ENCODE data around the gene MED15.

The MED15 gene

DNA sequence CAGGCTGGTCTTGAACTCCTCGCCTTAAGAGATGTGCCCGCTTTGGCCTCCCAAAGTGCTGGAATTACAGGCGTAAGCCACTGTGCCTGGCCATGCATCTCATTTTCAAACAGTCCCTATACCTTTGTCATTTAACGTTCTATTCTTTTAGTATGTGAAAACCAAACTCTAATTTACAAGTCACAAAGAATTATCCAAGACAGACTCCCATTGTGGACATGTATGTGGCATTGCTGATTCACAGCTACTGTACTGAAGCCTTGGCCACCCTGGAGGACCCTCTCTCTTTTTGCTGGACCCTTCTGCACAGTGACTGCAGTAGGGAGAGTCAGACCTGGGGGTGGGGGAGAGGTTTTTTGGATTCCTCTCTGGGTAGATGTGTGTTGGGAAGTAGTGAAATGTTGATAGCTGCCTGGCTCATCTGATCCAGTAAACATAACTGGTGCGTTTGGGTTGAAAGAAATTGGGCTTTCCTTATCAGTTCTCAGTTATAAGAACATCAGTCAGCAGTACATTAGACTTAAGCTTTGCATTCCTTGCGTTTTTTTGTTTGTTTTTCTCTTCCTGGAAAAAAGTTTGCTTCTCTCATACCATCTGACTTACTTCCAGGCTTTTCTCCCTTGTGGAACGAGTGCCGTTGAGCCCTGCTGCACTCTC is 65.9 kb downstream of the MED15 start:
- DNase-seq: no peak

DNA sequence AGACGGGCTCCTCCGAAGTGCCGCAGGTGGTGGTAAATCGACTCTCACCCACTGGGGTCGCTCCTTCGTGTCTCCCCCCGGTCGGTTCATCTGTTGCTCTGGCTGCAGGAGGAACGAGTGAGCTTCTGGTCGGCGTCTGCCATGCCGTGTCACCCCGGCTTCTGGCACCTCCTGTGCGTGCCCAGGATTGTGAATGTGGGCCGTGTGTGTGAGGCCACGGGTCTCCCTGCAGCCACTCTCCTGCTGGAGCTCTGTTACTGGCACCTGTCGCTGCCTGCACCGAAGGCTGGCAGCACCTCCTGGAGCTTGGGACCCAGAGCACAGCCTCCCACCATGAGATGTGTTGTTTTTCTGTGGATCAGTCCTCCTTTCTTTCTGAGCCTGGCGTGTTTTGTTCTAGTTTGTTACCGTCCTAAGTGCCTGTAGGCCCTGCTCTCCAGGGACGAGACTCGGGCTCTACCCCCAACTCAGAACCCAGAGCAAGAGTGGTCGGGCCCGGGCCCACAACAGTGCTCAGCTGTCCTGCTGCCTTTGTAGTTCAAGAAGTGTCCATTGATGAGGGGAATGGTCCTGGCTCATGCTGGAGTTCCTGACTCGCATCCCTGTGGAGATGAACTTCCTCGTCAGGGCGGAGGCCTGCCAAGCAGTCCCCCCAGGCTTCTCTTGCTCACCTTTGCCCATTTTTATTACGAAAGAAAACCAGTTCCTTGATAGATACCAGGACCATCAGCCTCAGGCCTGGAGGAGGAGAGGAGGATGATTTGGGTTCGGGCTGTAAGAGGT is 66.6 kb downstream of the MED15 start:
- no peak for DNase-seq

DNA sequence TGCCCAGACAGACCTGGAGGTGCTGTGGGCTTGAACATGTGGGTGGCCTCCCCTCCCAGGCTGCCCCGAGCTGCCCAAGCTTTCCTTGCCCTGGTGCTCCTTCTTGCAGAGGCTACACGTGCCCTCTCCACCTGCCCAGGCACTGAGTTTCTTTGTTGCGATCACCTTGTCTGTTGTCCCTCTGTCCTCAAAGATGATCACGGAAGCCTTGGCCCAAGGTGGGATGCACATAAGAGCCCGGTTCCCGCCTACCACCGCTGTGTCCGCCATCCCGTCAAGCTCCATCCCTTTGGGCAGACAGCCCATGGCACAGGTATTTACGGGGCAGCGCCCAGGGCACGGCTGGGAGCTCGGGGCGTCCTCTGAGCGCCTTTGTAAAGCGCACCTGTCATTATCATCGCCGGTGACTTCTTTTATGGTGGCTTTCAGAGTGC is 67.5 kb downstream of the MED15 start:
- no peak for DNase-seq

DNA sequence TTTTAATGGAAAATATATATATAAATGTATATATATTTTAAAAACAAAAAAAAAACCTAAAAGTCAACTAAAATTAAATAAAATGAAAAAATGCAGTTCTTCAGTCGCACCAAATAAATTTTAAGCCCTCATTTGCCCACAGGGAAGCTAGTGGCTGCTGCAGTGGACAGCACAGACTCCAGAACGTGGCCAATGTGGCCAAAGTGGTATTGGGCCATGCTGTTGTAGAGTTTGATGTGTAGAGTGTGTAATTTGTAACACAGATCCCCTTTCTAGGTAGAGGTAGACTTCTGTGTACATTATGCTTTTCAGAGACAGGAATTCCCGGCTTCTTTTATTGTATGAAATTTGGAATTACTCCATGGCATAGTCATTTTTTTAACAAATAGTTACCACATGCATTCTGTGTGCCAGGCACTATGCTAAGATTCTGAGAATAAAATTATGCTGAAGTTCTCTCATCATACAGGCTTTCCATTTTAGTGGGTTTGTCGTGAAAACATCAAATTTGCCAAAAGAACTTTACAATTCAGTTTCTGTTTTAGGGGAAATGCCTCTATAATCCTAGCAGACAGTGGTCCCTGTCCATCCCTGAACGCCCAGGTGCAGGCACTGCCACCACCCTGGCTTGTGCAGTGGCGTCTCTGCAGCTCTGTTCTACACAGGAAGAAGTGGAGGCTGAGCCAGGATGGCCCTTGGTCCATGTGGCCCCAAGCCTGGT is 68.5 kb downstream of the MED15 start:
- DNase-seq: no peak

DNA sequence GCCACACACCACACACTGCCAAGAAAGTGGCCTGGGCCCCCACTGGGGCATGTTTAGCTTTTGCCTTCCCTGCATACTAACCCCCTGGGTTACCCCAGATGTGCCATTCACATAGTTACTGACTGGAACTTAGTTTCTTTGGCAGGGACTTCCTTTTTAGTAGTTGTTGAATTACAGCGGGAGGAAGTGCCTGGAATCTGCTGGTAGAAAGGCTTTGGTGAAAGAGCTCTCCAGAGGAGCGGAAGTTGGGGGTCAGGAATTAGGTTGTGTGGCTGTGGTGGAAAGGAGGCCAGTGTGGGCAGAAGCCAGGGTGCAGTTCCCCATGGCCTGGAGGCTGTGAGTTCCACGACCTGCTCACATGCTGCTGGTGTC is 69.0 kb downstream of the MED15 start:
- no peak for DNase-seq

DNA sequence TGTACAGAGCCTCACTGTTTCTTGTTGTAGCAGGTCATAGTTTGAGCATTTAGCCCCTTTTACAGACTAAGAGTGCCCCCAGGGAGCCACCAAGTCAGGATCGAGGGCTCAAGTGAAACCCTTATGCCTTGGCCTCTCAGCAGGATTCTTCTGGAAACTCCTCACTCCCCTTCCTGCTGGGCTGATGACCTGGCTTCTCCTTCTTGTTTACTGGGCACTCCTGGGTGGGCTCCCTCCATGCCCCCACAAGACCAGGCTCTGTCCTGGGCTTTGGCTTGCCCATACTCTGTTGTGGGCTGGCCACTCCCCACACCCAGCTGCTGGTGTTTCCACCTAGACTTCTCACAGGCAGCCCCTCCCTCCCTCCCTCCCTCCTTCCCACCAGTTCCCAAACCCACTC is 69.6 kb downstream of the MED15 start:
- DNase-seq: no peak

DNA sequence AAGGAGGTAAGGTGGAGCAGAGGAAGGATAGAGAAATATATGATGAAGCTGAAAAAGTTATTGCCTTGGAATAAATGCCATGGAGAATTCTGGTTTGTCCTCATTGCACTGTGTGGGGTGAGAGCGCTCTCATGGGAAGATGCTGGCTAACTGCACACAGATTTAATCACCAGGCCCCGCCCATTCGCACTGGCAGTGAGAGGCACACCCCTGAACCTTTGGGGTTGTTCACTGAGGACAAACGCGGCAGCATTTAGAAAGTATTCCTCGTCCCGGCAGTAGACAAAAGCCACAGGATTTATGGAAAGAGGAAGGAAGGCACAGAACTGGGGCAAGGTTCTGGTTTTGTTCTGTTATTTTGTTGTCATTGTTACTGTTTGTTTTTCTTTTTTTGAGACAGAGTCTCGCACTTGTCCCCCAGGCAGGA is 70.2 kb downstream of the MED15 start:
- DNase-seq: no peak

DNA sequence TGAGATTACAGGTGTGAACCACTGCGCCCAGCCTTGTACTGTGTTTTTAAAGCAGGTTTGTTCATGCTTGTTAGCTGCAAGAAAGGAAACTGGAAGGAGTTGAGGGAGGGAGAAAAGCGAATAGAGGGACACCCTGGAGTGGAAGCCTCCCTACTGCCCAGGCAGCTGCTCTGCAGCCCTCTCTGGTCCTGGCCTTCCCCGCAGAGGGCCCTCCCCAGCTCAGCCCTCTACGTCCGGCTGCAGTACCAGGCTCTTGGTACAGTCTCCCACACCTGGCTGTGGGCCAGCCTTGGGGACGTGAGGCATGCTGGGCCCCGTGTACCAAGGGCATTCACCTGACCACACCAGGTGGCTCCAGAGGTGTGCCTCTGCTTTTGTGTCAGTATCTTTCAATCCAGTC is 70.8 kb downstream of the MED15 start:
- DNase-seq: no peak

DNA sequence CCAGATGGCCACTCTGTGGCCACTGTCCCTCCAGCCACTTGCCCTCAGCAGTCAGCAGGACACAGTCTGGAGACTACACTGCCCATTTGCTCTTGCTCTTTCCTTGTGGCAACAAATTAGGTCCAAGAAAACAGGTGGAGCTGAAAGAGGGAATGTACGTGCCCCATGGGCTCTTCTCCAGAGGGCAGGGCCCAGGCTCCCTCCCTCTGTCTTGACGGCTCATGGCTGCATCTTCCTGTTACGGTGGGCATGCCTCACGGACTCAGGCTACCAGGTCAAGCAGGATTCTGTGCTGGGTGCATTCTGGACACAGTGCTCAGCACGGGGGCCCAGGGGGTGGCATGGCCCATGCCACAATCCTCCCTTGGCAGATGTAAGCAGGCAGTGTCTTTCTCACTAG is 71.3 kb downstream of the MED15 start:
- no peak for DNase-seq

DNA sequence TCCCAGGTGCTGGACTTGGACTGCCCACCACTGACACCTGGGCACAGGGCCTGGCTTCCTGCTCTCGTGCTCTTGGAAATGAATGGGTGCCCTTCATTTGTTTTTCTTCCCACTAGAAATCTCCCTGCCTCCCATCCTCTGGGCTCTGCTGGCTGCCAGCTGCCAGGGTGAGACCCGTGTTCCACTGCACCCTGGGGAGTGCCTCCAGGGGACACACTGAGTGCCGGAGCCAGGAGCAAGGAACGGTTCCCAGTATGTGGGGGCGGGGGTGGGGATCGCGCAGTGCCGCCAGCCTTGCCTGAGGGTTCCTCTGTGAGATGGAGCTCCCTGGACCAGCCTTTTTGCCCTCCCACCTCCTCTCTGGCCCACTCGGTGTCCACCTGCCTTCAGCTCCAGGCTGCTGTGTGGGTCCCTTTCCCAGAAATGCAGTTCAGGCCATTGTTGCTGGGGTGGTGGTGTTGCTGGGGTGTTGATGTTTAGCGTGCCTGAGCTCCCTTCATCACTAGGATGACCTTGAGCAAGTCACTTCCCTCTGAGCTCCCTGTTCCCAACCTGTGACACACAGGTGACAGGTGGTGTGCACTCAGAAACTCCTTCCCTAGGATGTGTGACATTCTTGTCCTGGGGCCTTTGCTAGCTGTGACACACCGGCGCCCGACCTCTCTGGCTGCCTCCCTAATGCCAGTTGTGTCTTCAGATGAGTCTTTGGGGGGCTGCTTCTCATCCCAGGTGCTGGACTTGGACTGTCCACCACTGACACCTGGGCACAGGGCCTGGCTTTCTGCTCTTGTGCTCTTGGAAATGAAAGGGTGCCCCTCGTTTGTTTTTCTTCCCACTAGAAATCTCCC is 72.1 kb downstream of the MED15 start:
- no peak for DNase-seq

DNA sequence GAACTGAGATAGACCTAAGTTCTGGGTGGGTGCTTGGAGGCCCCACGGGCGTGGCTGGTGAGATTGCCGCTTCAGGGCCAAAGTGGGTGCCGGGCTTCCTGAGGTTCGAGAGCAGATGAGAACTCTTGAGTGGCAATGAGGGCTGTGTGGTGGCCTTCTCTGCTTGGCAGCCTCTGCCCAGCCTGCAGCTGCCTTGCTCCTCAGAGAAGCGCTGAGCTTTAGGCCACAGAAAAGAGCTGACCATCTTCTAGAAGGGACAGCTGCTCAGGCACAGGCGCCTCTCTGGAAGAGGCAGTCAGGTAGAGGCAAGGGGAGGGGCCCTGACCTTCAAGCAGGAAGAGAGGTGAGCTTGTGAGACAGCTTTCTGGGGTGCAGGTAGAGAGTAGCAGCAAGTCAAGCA is 72.8 kb downstream of the MED15 start:
- DNase-seq: no peak

DNA sequence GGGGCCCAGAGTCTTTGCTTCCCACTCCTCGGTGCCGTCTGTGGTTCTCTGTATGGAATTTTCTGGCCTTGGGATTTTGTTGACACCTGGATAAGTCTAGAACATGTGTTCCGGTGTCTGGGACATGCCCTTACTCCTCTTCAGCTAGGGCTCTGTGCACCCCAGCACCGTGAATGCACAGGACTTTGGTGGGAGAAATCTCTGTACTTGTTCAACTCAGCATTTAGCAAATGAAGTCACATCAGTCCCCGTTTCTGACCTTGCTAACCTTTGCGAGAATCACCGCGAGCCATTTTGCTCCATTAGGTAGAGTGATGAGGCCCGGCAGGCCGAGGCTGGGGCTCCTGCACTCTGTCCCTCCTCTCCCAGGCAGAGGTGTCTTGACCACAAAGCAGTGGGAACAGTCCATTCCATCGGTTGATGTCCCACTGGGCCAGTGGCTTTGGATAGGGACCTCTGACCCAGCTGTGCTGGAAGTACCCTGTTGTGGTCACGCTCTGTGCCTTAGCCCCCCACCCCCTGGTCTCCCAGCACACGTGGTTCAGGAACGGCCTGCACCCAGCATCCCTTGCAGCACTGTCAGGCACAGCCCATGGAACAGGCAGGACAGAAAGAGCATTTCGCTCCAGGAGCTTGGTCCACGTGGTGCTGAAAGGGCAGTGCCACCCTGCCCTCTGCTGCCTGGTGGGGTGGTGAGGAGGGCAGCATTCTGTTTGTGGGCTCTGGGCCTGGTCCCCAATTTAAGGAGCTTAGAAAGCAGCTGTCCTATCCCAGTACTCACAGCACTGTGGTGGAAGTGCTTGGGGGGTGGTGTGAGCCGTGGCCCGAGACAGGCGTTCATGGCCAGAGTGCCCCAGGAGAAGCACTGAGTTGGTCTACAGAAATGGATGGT is 73.4 kb downstream of the MED15 start:
- DNase-seq: no peak

DNA sequence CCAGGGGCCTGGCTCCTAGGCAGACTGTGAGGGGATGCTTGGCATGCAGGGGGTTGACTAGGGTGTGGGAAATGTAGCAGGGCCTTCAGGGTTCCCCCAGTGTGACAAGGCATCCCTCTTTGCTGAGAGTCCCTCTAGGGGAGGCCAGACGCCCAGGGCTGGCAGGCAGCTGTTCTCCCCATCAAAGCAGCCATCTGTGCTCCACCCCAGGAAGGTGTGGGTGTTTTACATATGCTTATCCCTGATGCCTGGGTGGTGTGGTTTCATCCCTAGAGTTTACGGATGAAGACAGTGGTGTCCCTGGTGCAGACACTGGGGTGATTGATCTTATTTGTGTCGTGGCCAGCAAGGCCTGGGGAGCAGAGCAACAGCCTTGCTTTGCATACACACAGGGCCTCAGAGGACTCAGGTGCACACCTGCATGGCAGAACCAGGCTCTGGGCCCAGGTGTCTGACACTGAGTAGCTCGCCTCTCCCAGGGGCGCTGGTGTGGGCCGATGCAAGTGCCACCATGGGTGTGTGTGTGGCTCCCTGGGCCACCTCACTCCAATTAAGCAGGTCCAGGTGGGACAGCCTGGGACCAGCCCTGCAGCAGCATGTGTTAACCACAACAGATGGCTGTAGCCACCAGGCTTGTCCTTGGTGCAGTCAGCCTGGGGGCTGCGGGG is 74.2 kb downstream of the MED15 start:
- DNase-seq: no peak

DNA sequence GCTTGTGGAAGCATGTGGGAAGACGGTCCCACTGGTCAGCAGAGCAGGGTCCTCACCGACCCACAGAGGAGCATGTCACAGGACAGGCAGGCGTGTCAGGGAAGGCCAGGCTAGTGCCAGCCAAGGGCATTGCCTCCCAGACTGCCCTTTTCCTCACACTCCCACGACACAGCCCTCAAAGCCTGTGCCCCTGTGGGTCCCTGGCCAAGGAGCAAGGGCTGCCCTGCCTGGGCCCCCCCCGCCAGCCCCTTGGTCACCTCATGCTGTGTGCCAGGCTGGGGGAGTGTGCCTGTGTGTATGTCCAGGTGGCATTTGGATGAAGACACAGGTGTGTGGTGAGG is 74.7 kb downstream of the MED15 start:
- no peak for DNase-seq

DNA sequence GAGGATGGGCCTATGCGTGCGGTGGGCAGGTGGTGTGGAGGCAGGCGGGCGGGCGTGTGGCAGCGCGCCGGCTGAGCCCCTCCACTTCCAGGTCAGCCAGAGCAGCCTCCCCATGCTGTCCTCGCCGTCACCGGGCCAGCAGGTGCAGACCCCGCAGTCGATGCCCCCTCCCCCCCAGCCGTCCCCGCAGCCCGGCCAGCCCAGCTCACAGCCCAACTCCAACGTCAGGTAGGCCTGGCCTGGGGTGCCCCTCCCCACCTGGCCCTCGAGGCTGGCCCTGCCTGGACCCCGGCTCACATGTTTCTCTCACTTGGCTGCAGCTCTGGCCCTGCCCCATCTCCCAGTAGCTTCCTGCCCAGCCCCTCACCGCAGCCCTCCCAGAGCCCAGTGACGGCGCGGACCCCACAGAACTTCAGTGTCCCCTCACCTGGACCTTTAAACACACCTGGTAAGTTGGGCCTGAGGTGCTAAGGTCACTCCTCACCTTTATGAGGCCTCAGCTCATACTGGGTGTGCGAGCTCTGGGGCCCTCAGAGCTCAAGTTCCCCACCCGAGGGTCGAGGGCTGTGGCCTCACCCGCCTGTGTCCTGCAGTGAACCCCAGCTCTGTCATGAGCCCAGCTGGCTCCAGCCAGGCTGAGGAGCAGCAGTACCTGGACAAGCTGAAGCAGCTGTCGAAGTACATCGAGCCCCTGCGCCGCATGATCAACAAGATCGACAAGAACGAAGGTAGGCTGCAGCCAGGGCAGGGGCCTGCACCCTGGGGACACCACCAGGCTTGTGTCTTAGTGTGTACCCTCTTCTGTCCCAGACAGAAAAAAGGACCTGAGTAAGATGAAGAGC is 75.3 kb downstream of the MED15 start:
- no peak for DNase-seq

DNA sequence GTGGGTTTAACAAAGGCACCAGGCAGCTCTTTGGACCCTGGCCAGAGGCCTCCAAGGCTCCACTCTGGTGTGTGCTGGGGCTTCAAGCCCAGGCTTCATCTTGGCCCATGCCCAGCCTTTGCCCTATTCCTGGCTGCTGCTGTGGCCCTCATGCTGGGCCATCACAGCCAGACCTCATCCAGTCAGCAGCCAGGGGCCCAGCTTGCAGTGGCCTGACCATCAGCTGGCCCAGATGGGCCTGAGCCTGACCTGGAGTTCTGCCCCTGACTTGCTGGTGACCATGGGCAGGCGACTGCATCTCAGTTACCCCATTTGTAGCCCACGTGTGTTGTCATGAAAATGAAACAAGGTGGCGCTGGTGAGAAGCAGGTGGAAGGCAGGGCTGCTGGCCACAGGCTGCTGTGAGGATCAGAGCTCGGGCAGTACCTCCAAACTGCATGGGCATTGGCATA is 76.1 kb downstream of the MED15 start:
- DNase-seq: no peak

DNA sequence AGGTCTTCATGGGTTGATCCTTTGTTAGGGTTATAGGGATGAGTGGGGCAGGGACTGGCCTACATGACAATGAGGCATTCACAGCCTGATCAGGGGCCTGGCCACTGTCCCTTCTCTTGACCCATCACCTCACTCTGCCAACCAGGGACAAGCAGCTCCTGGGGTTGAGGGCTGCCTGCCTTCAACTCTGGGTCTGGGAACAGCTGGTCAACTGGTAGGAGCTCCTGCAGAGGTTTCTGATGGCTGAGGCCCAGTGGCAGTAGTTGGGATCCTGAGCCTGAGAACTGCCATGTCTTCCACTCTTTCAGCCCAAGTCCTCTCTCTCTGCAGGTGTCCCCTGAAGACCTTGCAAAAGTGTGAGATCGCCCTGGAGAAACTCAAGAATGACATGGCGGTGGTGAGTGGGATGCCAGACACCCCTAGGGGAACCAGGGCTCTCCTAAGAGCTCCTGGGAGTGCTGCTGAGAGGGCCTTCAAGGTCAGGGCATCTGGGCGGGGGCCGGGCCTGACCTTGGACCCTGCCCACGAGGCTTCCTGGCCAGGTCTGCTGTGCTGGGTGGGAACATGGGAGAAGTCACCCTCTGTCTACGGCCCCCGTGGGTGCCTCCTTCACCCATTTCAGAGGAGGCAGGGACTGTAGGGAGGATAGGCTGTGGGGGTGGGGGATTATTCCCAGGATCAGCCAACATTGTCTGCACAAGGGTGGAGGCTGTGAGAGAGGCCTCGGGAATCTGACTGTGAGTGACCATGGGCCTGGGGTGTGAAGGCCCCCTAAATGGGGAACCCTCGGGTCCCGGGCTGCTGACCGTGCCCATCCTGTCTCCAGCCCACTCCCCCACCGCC is 76.8 kb downstream of the MED15 start:
- DNase-seq: no peak

DNA sequence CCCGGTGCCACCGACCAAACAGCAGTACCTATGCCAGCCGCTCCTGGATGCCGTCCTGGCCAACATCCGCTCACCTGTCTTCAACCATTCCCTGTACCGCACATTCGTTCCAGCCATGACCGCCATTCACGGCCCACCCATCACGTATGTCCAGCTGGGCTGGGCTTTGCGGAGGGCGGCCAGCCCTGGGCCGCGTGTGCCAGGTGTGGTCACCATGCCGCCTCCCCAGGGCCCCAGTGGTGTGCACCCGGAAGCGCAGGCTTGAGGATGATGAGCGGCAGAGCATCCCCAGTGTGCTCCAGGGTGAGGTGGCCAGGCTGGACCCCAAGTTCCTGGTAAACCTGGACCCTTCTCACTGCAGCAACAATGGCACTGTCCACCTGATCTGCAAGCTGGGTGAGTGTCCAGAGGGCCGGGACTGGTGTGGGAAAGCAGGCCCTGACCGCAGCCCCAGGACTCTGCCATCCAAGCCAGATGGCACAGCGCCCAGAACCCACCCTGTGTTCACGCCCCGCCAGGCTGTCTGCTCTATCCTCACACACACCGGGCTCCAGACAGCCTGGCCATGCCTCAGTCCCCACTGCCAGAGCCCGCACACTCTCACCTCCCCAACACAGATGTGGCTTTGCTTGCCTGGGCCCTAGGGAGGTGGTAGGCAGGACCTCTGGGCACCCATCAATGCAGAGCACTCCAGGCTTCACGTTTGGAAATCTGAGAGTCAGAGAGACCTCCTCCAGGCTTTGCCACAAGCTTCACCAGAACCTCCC is 77.6 kb downstream of the MED15 start:
- no peak for DNase-seq

Data from NCI-H510A treated with DMSO at 0.1 percent for 48 hours (cell line).